HFF-Myc (cell line): ENCODE data around the gene RGS12.

Experiments used
- DNase-seq: peaks from one replicate; pipeline ENCODE4 v3.0.0-alpha.2; 2011; ENCODE audit warnings: low read depth; ENCODE audit errors: extremely low read depth
- H3K4me3 ChIP-seq: replicated peaks from 2 replicates; pipeline ENCODE4 v1.5.1; 2011; ENCODE audit warnings: low read depth, mild to moderate bottlenecking, control low read depth, low read length
- TF ChIP-seq, protein P1 (sequence below): IDR thresholded peaks from 2 replicates; pipeline ENCODE4 v1.5.1; 2012; ENCODE audit warnings: mild to moderate bottlenecking, low read depth, low read length, control low read depth; ENCODE audit errors: missing control alignments

Gene RGS12

DNA sequence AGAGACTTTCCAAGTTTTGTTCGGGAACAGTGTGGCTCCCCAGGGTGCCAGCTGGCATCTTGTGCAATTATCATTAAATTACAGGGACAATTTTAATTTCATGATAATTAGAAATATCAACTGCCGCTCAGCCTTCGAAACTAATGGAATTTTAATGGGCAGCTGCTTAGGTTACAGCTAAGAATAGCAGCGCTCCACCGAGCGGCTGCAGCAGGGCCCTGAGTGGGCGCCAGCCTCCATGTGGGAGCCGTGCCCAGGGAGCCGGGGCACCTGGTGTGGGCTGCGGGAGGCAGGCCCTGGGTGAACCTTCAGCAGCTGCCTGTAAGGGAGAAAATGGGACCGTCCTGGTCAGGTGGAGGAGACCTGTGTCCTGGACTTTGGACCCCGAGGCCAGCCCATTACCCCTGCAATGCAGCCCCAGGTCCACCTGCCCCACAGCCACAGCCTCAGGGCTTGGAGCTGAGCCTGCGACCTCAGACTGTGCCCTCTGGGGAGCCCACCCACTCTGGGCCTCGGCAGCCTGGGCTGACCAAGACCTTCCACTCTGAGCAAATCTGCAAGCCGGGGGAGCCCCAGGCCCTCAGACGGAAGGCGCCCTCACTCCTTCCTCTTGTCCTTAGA lies 22.7 kb upstream of the RGS12 start:
- no peak for DNase-seq
- TF ChIP-seq, protein P1, sequence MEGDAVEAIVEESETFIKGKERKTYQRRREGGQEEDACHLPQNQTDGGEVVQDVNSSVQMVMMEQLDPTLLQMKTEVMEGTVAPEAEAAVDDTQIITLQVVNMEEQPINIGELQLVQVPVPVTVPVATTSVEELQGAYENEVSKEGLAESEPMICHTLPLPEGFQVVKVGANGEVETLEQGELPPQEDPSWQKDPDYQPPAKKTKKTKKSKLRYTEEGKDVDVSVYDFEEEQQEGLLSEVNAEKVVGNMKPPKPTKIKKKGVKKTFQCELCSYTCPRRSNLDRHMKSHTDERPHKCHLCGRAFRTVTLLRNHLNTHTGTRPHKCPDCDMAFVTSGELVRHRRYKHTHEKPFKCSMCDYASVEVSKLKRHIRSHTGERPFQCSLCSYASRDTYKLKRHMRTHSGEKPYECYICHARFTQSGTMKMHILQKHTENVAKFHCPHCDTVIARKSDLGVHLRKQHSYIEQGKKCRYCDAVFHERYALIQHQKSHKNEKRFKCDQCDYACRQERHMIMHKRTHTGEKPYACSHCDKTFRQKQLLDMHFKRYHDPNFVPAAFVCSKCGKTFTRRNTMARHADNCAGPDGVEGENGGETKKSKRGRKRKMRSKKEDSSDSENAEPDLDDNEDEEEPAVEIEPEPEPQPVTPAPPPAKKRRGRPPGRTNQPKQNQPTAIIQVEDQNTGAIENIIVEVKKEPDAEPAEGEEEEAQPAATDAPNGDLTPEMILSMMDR: no peak
- H3K4me3 ChIP-seq: no peak overlapping the region

DNA sequence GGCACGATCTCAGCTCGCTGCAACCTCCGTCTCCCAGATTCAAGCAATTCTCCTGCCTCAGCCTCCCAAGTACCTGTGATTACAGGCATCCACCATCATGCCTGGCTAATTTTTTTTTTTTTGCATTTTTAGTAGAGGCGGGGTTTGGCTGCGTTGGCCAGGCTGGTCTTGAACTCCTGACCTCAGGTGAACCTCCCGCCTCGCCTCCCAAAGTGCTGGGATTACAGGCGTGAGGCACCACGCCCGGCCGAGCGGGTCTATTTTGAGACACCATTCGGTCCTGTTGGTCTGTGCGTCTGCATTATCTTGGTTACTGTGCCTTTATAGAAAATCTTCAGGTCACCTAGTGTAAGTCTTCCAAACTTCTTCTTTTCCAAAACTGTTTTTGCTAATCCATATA lies 21.7 kb upstream of the RGS12 start:
- no peak for DNase-seq
- H3K4me3 ChIP-seq: no peak overlapping the region
- TF ChIP-seq, protein P1: no peak

DNA sequence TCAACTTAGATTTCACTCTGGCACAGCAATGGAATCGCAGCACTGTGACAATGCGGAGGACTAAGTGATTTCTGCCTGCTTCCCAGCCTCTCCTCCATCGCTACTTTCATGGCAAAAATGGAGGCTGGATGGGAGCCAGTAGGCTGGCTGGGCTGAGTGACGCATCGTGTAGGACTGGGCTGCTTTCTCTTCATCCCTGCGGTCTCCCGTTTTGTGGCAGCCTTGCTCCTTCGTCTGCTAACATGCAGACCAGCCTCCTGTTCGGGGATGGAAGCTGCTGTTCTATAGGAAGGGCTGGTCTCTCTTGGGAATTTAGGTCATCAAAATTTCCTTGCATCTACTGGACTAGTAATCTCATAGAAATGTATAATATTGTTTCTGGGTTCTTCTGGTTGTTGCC lies 15.8 kb upstream of the RGS12 start:
- no peak for DNase-seq
- H3K4me3 ChIP-seq: no peak overlapping the region
- TF ChIP-seq, protein P1: no peak

DNA sequence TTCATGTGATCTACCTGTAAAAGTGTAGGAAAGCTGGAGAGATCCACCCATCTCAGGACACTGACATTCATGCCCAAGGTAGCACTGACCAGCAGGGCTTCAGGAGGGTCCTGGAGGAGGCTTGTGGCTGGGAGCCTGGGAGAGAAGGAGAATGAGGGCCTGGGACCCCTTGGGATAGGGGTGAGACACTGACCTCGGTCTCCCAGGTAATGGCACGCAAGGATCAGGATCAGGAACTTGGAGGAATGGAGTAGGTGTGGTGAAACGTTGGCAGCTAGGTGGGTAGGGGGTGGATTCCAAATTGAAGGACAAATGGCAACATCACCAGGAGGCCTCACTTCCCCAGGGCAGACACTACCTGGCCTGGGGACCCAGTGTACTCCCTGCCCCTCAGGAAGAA lies 12.4 kb upstream of the RGS12 start:
- H3K4me3 ChIP-seq: no peak overlapping the region
- DNase-seq: no peak
- TF ChIP-seq, protein P1: no peak

DNA sequence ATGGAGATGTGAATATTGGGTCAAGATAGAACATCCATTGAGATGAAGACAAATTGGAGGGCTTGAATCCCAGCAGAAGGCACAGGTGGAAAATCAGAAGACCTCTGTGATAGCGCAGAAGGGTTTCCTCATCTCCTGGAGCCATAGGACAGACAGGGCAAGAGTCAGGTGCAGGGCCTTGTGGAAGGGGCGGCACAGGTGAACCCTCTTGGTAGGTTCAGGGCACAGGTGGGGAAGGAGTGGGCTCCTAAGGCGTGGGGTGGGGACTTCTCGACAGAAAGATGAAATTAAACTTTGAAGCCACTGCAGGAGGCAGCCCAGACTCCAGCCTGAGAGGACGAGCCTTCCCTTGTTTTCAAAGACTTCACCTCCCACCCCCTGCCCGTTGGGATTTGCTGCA lies 9.3 kb upstream of the RGS12 start:
- no peak for DNase-seq
- TF ChIP-seq, protein P1: no peak
- H3K4me3 ChIP-seq: no peak overlapping the region

DNA sequence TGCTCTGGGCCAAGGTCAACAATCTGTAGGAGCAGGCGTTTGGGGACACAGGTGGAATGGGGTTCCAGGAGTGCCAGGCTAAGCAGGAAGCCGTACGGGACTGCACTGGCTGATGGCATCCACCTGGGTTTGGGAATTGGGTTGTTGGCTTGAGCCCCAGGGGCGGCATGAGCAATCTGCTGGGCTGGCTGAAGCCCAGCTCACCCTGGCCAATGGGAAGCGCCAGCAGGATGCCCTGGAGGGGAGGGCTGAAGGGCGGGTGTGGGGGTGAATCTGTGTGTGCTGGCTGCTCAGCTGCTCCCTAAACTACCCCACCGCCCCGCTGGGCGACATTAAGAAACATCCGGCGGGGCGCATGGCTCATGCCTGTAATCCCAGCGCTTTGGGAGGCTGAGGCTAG lies 8.9 kb upstream of the RGS12 start:
- TF ChIP-seq, protein P1: no peak
- no peak overlapping the region for H3K4me3 ChIP-seq
- no peak for DNase-seq

DNA sequence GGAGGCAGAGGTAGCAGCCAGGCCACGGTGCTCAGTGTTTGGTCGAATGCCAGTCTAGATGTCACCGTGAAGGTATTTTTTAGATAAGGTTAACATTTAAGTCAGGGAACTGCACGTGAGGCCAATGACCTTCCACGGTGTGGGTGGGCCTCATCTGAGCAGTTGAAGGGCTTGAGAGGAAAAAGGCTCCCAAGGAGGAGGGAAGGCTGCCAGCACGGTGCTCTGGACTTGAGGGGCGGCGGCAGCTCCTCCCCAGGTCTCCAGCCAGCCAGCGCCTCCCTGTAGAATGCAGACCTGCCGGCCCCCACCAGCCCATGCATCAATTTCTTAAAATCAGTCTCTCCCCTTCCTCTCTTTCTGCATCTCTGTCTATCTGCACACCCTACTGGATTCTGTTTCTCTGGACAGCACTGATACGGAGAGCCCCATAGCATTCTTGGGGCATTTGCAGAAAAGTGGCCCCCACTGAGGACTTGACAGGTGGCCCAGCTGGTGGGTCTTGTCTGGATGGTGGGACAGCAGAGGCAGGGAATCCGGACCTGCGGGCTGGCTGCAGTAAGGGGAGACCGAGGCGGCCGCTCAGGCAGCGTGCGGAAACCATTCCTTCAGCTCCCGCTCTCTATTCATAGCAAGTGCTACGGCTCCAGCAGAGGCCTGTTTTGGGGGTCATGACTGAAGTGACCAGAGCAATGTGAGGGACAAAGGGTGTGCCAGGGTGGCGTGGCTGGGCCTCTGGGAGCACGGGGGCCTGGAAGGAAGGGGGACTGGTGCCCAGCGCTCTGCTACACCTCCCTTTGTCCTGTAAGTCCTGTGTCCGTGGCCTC lies 7.9 kb upstream of the RGS12 start:
- H3K4me3 ChIP-seq: no peak overlapping the region
- TF ChIP-seq, protein P1: no peak
- DNase-seq: no peak
